ES-I3 (cell line): Measurements from ENCODE around the gene CLASP2.
"Not testable (repeated sequence)": the region's sequence is repeated elsewhere in the genome, so short reads cannot be mapped to it uniquely, and the experiment has no call there.

Experiments
- H3K36me3 ChIP-seq: 2 replicates; pipeline ENCODE4 v1.6.1; 2013; ENCODE audit warnings: mild to moderate bottlenecking, low read length, control low read depth, moderate library complexity; ENCODE audit not compliant: insufficient read depth
- H3K4me1 ChIP-seq: 2 replicates; pipeline ENCODE4 v1.6.1; 2013; ENCODE audit warnings: mild to moderate bottlenecking, control low read depth, low read length; ENCODE audit not compliant: insufficient read depth
- H3K9ac ChIP-seq: 2 replicates; pipeline ENCODE4 v1.6.1; 2013; ENCODE audit warnings: low read depth, mild to moderate bottlenecking, low read length, moderate library complexity
- H3K9me3 ChIP-seq: 2 replicates; pipeline ENCODE4 v1.6.1; 2013; ENCODE audit warnings: mild to moderate bottlenecking, low read length, moderate library complexity; ENCODE audit not compliant: control insufficient read depth, insufficient read depth

Gene CLASP2

GRCh38 chr3:33718595-33718907, 497 bp upstream of the CLASP2 start:
- Histone ChIP-seq H3K36me3 (no peaks in the 10 kb centered on the region), H3K9me3 (no peaks in the 10 kb centered on the region), H3K9ac (peak overlapping the region; percentile 61), H3K4me1 (peaks cover 4% of the 10 kb centered on the region; the same call in 1 of the 2 replicates)

- no peaks in the 10 kb centered on the region; the same call in 1 of the 2 replicates for H3K36me3 ChIP-seq
- peaks cover 4% of the 10 kb centered on the region; the same call in 1 of the 2 replicates for H3K4me1 ChIP-seq
- peak overlapping the region; percentile 61 for H3K9ac ChIP-seq
- H3K9me3 ChIP-seq: no peaks in the 10 kb centered on the region
These were observed 513 bp downstream of the CLASP2 start for GRCh38 chr3:33717616-33717865.

GRCh38 chr3:33716227-33716626, 1.8 kb downstream of the CLASP2 start:
- peaks cover 4% of the 10 kb centered on the region; the same call in 1 of the 2 replicates for H3K36me3 ChIP-seq
- no peaks in the 10 kb centered on the region for H3K9me3 ChIP-seq
- H3K4me1 ChIP-seq: peaks cover 4% of the 10 kb centered on the region; the same call in 1 of the 2 replicates
- 0 out of 2 replicates have a peak overlapping the region, but pooled peaks have one; percentile 20 for H3K9ac ChIP-seq

- no peak overlapping the region for H3K9ac ChIP-seq
- peaks cover 4% of the 10 kb centered on the region; the same call in 1 of the 2 replicates for H3K36me3 ChIP-seq
These were observed 7.0 kb downstream of the CLASP2 start for GRCh38 chr3:33711100-33711499.

GRCh38 chr3:33706056-33706455, 12.0 kb downstream of the CLASP2 start:
- Histone ChIP-seq H3K36me3 (no peaks in the 10 kb centered on the region), H3K4me1 (no peaks in the 10 kb centered on the region), H3K9ac (no peak overlapping the region), H3K9me3 (peaks cover 16% of the 10 kb centered on the region; the same call in 1 of the 2 replicates)

More at GRCh38 chr3:33711100-33711499, 7.0 kb downstream of the CLASP2 start:
- Histone ChIP-seq H3K4me1 (peaks cover 1% of the 10 kb centered on the region; the same call in 1 of the 2 replicates), H3K9me3 (no peaks in the 10 kb centered on the region)

GRCh38 chr3:33704891-33705290, 13.2 kb downstream of the CLASP2 start:
- H3K9me3 ChIP-seq: peaks cover 20% of the 10 kb centered on the region; the same call in 1 of the 2 replicates
- no peak overlapping the region for H3K9ac ChIP-seq
- no peaks in the 10 kb centered on the region for H3K4me1 ChIP-seq
- H3K36me3 ChIP-seq: no peaks in the 10 kb centered on the region

GRCh38 chr3:33699275-33699674, 18.8 kb downstream of the CLASP2 start:
- no peaks in the 10 kb centered on the region; the same call in 1 of the 2 replicates for H3K36me3 ChIP-seq
- H3K9ac ChIP-seq: no peak overlapping the region

GRCh38 chr3:33694944-33695343, 23.1 kb downstream of the CLASP2 start:
- H3K4me1 ChIP-seq: no peaks in the 10 kb centered on the region
- no peak overlapping the region for H3K9ac ChIP-seq
- no peaks in the 10 kb centered on the region; the same call in 1 of the 2 replicates for H3K36me3 ChIP-seq
- H3K9me3 ChIP-seq: no peaks in the 10 kb centered on the region; the same call in 1 of the 2 replicates

More at GRCh38 chr3:33699275-33699674, 18.8 kb downstream of the CLASP2 start:
- no peaks in the 10 kb centered on the region for H3K4me1 ChIP-seq
- peaks cover 20% of the 10 kb centered on the region for H3K9me3 ChIP-seq

GRCh38 chr3:33690341-33690740, 27.7 kb downstream of the CLASP2 start:
- Histone ChIP-seq H3K4me1 (no peaks in the 10 kb centered on the region), H3K9me3 (no peaks in the 10 kb centered on the region), H3K9ac (no peak overlapping the region), H3K36me3 (no peaks in the 10 kb centered on the region; the same call in 1 of the 2 replicates)

GRCh38 chr3:33687406-33688010, 30.5 kb downstream of the CLASP2 start:
- H3K4me1 ChIP-seq: no peaks in the 10 kb centered on the region
- no peaks in the 10 kb centered on the region; the same call in 1 of the 2 replicates for H3K36me3 ChIP-seq
- no peak overlapping the region for H3K9ac ChIP-seq
- no peaks in the 10 kb centered on the region for H3K9me3 ChIP-seq

- Histone ChIP-seq H3K36me3 (peaks cover 3% of the 10 kb centered on the region; the same call in 1 of the 2 replicates), H3K4me1 (no peaks in the 10 kb centered on the region), H3K9ac (no peak overlapping the region), H3K9me3 (no peaks in the 10 kb centered on the region)
These were observed 35.3 kb downstream of the CLASP2 start for GRCh38 chr3:33682770-33683169.

- H3K9me3 ChIP-seq: no peaks in the 10 kb centered on the region
- H3K4me1 ChIP-seq: no peaks in the 10 kb centered on the region
- H3K36me3 ChIP-seq: peaks cover 3% of the 10 kb centered on the region; the same call in 1 of the 2 replicates
- H3K9ac ChIP-seq: no peak overlapping the region
These were observed 36.4 kb downstream of the CLASP2 start for GRCh38 chr3:33681667-33682066.

GRCh38 chr3:33678073-33678472, 40.0 kb downstream of the CLASP2 start:
- H3K36me3 ChIP-seq: peaks cover 3% of the 10 kb centered on the region; the same call in 1 of the 2 replicates
- no peak overlapping the region for H3K9ac ChIP-seq
- no peaks in the 10 kb centered on the region for H3K4me1 ChIP-seq
- no peaks in the 10 kb centered on the region for H3K9me3 ChIP-seq

- H3K4me1 ChIP-seq, H3K9me3 ChIP-seq, H3K9ac ChIP-seq, H3K36me3 ChIP-seq: not testable (repeated sequence)
These were observed 44.6 kb downstream of the CLASP2 start for GRCh38 chr3:33673436-33673835.

GRCh38 chr3:33668618-33669017, 49.4 kb downstream of the CLASP2 start:
- Histone ChIP-seq H3K9me3 (no peaks in the 10 kb centered on the region), H3K36me3 (no peaks in the 10 kb centered on the region), H3K9ac (no peak overlapping the region), H3K4me1 (no peaks in the 10 kb centered on the region)
